ENCODE measurements around the gene SPHK1.

DNA sequence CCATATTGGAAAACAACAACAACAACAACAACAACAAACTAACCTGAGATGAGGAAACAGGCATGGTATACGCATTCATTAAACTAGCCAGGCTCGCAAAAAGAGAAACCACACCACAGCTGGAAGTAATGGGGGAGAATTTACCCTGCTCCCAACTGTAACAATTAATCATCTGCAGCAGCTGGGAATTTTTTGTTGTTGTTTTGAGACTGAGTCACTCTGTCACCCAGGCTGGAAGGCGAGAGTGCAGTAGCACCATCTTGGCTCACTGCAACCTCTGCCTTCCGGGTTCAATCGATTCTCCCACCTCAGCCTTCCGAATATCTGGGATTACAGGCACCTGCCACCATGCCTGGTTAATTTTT, 47.0 kb upstream of the SPHK1 start:
- TF ChIP-seq, protein P1, sequence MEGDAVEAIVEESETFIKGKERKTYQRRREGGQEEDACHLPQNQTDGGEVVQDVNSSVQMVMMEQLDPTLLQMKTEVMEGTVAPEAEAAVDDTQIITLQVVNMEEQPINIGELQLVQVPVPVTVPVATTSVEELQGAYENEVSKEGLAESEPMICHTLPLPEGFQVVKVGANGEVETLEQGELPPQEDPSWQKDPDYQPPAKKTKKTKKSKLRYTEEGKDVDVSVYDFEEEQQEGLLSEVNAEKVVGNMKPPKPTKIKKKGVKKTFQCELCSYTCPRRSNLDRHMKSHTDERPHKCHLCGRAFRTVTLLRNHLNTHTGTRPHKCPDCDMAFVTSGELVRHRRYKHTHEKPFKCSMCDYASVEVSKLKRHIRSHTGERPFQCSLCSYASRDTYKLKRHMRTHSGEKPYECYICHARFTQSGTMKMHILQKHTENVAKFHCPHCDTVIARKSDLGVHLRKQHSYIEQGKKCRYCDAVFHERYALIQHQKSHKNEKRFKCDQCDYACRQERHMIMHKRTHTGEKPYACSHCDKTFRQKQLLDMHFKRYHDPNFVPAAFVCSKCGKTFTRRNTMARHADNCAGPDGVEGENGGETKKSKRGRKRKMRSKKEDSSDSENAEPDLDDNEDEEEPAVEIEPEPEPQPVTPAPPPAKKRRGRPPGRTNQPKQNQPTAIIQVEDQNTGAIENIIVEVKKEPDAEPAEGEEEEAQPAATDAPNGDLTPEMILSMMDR (IDR thresholded peaks at IDR 0.05), result no peak
- TF ChIP-seq POLR2A (IDR thresholded peaks at IDR 0.05), result no peak
- TF ChIP-seq POLR2AphosphoS5 (IDR thresholded peaks at IDR 0.05), result no peak
